Smooth muscle cell (in vitro differentiated cells): ENCODE results near the gene RNF20. TPM values are rescaled to one million over a fixed set of nuclear protein-coding genes. Genes with fewer than 3 reads are reported as not detected.
A peak's percentile ranks its signal among the peaks of the same experiment; 100 is the strongest.

ENCODE experiments used
- DNase-seq: peaks from one replicate; lab custom pipeline; 2025; ENCODE audit not compliant: unreplicated experiment; lab: John Stamatoyannopoulos, UW
- H2AFZ ChIP-seq: fragments of 200-600 bp; sonication (generic); 2 replicates; pipeline ENCODE4 v1.6.0; 2016; ENCODE audit warnings: antibody characterized with exemption, low read depth, mild to moderate bottlenecking
- H3F3A ChIP-seq: fragments of 200-600 bp; sonication (generic); 2 replicates; pipeline ENCODE4 v1.6.0; 2017; ENCODE audit warnings: antibody characterized with exemption, low read depth
- H3K27ac ChIP-seq: fragments of 200-600 bp; sonication (generic); 2 replicates; pipeline ENCODE4 v1.5.1; 2016; ENCODE audit warnings: low read depth, mild to moderate bottlenecking
- H3K27me3 ChIP-seq: fragments of 200-600 bp; sonication (generic); 2 replicates; pipeline ENCODE4 v1.6.1; 2016; ENCODE audit warnings: low read depth, mild to moderate bottlenecking
- H3K36me3 ChIP-seq: fragments of 200-600 bp; sonication (generic); 2 replicates; pipeline ENCODE4 v1.5.1; 2016; ENCODE audit warnings: low read depth
- H3K4me1 ChIP-seq: fragments of 200-600 bp; sonication (generic); 2 replicates; pipeline ENCODE4 v1.5.1; 2016; ENCODE audit warnings: low read depth
- H3K4me2 ChIP-seq: fragments of 200-600 bp; sonication (generic); 2 replicates; pipeline ENCODE4 v1.6.0; 2016; ENCODE audit warnings: mild to moderate bottlenecking
- H3K4me3 ChIP-seq: fragments of 200-600 bp; sonication (generic); 2 replicates; pipeline ENCODE4 v1.5.1; 2016; ENCODE audit warnings: mild to moderate bottlenecking
- H3K79me2 ChIP-seq: fragments of 200-600 bp; sonication (generic); 2 replicates; pipeline ENCODE4 v1.6.0; 2016; ENCODE audit warnings: low read depth, mild to moderate bottlenecking
- H3K9ac ChIP-seq: fragments of 200-600 bp; sonication (generic); 2 replicates; pipeline ENCODE4 v1.6.0; 2016; ENCODE audit warnings: low read depth
- H3K9me3 ChIP-seq: fragments of 200-600 bp; sonication (generic); replicated peaks from 2 replicates; pipeline ENCODE4 v1.5.1; 2016; ENCODE audit warnings: low read depth
- H4K20me1 ChIP-seq: fragments of 200-600 bp; sonication (generic); 2 replicates; pipeline ENCODE4 v1.6.0; 2016; ENCODE audit warnings: low read depth
- CTCF ChIP-seq: fragments of 200-600 bp; sonication (generic); IDR thresholded peaks from 2 replicates; pipeline ENCODE4 v1.5.1; 2017; ENCODE audit warnings: borderline replicate concordance, mild to moderate bottlenecking, antibody characterized with exemption; ENCODE audit not compliant: insufficient read depth, poor library complexity, severe bottlenecking
- WGBS: methylation state at CpG from one replicate; pipeline ENCODE4 v1.1.7; 2016; ENCODE audit warnings: low lambda C conversion rate; 5-methylcytosine and 5-hydroxymethylcytosine counted together
- polyA plus RNA-seq: library from polyadenylated mRNA; unstranded; fragments of >200 nt; fragmentation: Nextera tagmentation; extraction: Ambion mirVana; gene quantifications from 2 replicates; pipeline ENCODE4 v1.2.1, GENCODE V29; 2016
- total RNA-seq: library from RNA; depleted of rRNA; stranded (reverse); fragments of >200 nt; gene quantifications from 2 replicates; pipeline ENCODE4 v1.2.3, GENCODE V29; 2014

RNF20 gene
- total and polyA plus RNA-seq, 2 experiments from 2014 or later: 12.8 to 18.0 TPM

- no peak for TF ChIP-seq CTCF
- 95% methylated on average over 1 of the region's 1 CpG for WGBS
- H3K36me3 ChIP-seq: peaks cover 49% of the 10 kb centered on the region
Measured at GRCh38 chr9:101561740-101562139, 28.1 kb downstream of the RNF20 start.

GRCh38 chr9:101562966-101563365 is 29.3 kb downstream of the RNF20 start:
- H4K20me1 ChIP-seq: peaks cover 6% of the 10 kb centered on the region
- H2AFZ ChIP-seq: no peak overlapping the region
- no peak for TF ChIP-seq CTCF
- no peak overlapping the region for H3K4me3 ChIP-seq
- no peaks in the 10 kb centered on the region for H3K79me2 ChIP-seq
- peaks cover 40% of the 10 kb centered on the region for H3K36me3 ChIP-seq
- no peak overlapping the region for H3K27ac ChIP-seq
- H3F3A ChIP-seq: no peaks in the 10 kb centered on the region
- no peak overlapping the region for H3K4me2 ChIP-seq
- 97% methylated on average over 1 of the region's 1 CpG for WGBS
- H3K27me3 ChIP-seq: no peaks in the 10 kb centered on the region
- no peak for DNase-seq
- H3K9ac ChIP-seq: no peak overlapping the region
- H3K4me1 ChIP-seq: no peaks in the 10 kb centered on the region
- no peaks in the 10 kb centered on the region for H3K9me3 ChIP-seq

More at GRCh38 chr9:101561740-101562139, 28.1 kb downstream of the RNF20 start:
- Histone ChIP-seq H3F3A (no peaks in the 10 kb centered on the region), H3K27me3 (no peaks in the 10 kb centered on the region), H3K27ac (no peak overlapping the region), H3K4me2 (no peak overlapping the region), H3K4me1 (no peaks in the 10 kb centered on the region), H2AFZ (no peak overlapping the region), H3K4me3 (no peak overlapping the region), H3K9me3 (no peaks in the 10 kb centered on the region), H3K9ac (no peak overlapping the region), H4K20me1 (peaks cover 6% of the 10 kb centered on the region), H3K79me2 (no peaks in the 10 kb centered on the region)
- DNase-seq: no peak

- H3K4me2 ChIP-seq: no peak overlapping the region
- DNase-seq: no peak
- H4K20me1 ChIP-seq: peaks cover 6% of the 10 kb centered on the region
- H3K27me3 ChIP-seq: no peaks in the 10 kb centered on the region
- no peaks in the 10 kb centered on the region for H3K9me3 ChIP-seq
- H3K27ac ChIP-seq: no peak overlapping the region
- H3K79me2 ChIP-seq: no peaks in the 10 kb centered on the region
- no peaks in the 10 kb centered on the region for H3K4me1 ChIP-seq
- no peak overlapping the region for H3K9ac ChIP-seq
- no peak overlapping the region for H3K4me3 ChIP-seq
- no peak overlapping the region for H2AFZ ChIP-seq
- H3F3A ChIP-seq: no peaks in the 10 kb centered on the region
- H3K36me3 ChIP-seq: peaks cover 34% of the 10 kb centered on the region
- TF ChIP-seq CTCF: no peak
Measured at GRCh38 chr9:101564252-101564651, 30.6 kb downstream of the RNF20 start.

- Histone ChIP-seq H3K4me3 (no peak overlapping the region), H2AFZ (no peak overlapping the region), H4K20me1 (no peaks in the 10 kb centered on the region), H3K36me3 (peaks cover 18% of the 10 kb centered on the region), H3K27ac (no peak overlapping the region), H3K79me2 (no peaks in the 10 kb centered on the region), H3K9ac (no peak overlapping the region), H3F3A (no peaks in the 10 kb centered on the region), H3K9me3 (no peaks in the 10 kb centered on the region), H3K4me1 (no peaks in the 10 kb centered on the region), H3K4me2 (no peak overlapping the region), H3K27me3 (no peaks in the 10 kb centered on the region)
- TF ChIP-seq CTCF: peak; percentile 38
- WGBS: 87% methylated on average over 5 of the region's 5 CpGs
- DNase-seq: no peak
Measured at GRCh38 chr9:101566904-101567724, 33.5 kb downstream of the RNF20 start.
